CD4-positive, alpha-beta T cell (primary cell): ENCODE data around the gene CCDC60. TPM values are rescaled to one million over a fixed set of nuclear protein-coding genes. Genes with fewer than 3 reads are reported as not detected.

Source experiments
- ATAC-seq: fragments of 200-7000 bp; cut with Tn5 transposase; one replicate; pipeline ENCODE4 v1.10.0; 2022; ENCODE audit warnings: mild to moderate bottlenecking; ENCODE audit not compliant: poor library complexity
- CTCF ChIA-PET: fragments of 350-600 bp; sonication (Branson Sonifier 250); formaldehyde crosslinking; loops from one replicate; lab custom pipeline; 2021; ENCODE audit warnings: antibody characterized with exemption, inconsistent platforms; lab: Charles Lee
- POLR2A ChIA-PET: fragments of 350-600 bp; sonication (Branson Sonifier 250); formaldehyde crosslinking; loops from one replicate; lab custom pipeline; 2021; ENCODE audit warnings: antibody characterized with exemption, inconsistent platforms; lab: Charles Lee
- DNase-seq, 14 experiments: peaks; one replicate each; pipeline ENCODE4 v3.0.0-alpha.2; 2013 to 2020; ENCODE audit warnings: mixed read lengths in 2 of 14
- H3K27ac ChIP-seq, 2 donors: one replicate each; pipeline versions ENCODE4 v1.5.1 to v1.7.0; 2013; ENCODE audit warnings: low read length in 2 of 2, low read depth in 1 of 2, mild to moderate bottlenecking in 1 of 2
- H3K27me3 ChIP-seq, 2 experiments: 1 replicate in 1 of 2; 2 replicates in 1 of 2; pipeline versions ENCODE4 v1.6.1 to v1.7.0; 2013; ENCODE audit warnings: low read length in 2 of 2, control low read depth in 1 of 2, mild to moderate bottlenecking in 1 of 2, moderate library complexity in 1 of 2; ENCODE audit not compliant: insufficient read depth in 2 of 2, control insufficient read depth in 1 of 2
- H3K36me3 ChIP-seq: one replicate; pipeline ENCODE4 v1.6.1; 2013; ENCODE audit warnings: low read length, control low read depth; ENCODE audit not compliant: insufficient read depth
- H3K4me1 ChIP-seq: one replicate; pipeline ENCODE4 v1.6.1; 2013; ENCODE audit warnings: low read length, control low read depth; ENCODE audit not compliant: insufficient read depth
- H3K4me3 ChIP-seq: one replicate; pipeline ENCODE4 v1.5.1; 2013; ENCODE audit warnings: mild to moderate bottlenecking, low read length, moderate library complexity
- H3K9me3 ChIP-seq, 2 experiments: 1 replicate in 1 of 2; 2 replicates in 1 of 2; pipeline versions ENCODE4 v1.6.1 to v1.7.0; 2013; ENCODE audit warnings: low read length in 2 of 2, mild to moderate bottlenecking in 2 of 2, control low read depth in 1 of 2, moderate library complexity in 1 of 2; ENCODE audit not compliant: control insufficient read depth in 1 of 2, insufficient read depth in 1 of 2
- H3K27ac Mint-ChIP-seq: one replicate; pipeline ENCODE4 v1.8.0; 2020; ENCODE audit warnings: mixed read lengths
- H3K27me3 Mint-ChIP-seq: one replicate; pipeline ENCODE4 v1.8.0; 2021; ENCODE audit warnings: mixed read lengths
- H3K36me3 Mint-ChIP-seq: one replicate; pipeline ENCODE4 v1.8.0; 2021; ENCODE audit warnings: low read depth, mixed read lengths
- H3K4me1 Mint-ChIP-seq: one replicate; pipeline ENCODE4 v1.8.0; 2021; ENCODE audit warnings: low read depth, mixed read lengths
- H3K4me3 Mint-ChIP-seq: one replicate; pipeline ENCODE4 v1.8.0; 2020; ENCODE audit warnings: mild to moderate bottlenecking, mixed read lengths
- H3K9me3 Mint-ChIP-seq: one replicate; pipeline ENCODE4 v1.8.0; 2020; ENCODE audit warnings: mixed read lengths
- intact Hi-C, 2 experiments: fragments of 100-400 bp; cut with DNase I in 1 of 2; cut with micrococcal nuclease in 1 of 2; formaldehyde crosslinking; loops; one replicate each; pipeline versions ENCODE4 v1.15.1 to v1.9.0; 2023 to 2025; cut with DNase I, micrococcal nuclease
- total RNA-seq, 174 experiments: library from RNA in 2 of 174; stranded (reverse) in 2 of 174; gene quantifications; one replicate each; pipeline ENCODE4 v1.2.3 and lab custom pipeline; 2021 to 2026
- TF ChIP-seq, protein P1 (sequence below): fragments of 200-600 bp; IDR thresholded peaks from one replicate; pipeline ENCODE4 v1.8.0; 2022; ENCODE audit warnings: antibody characterized with exemption, mild to moderate bottlenecking

The CCDC60 gene
- total RNA-seq, 2 experiments from 2014 or later: not detected

DNA sequence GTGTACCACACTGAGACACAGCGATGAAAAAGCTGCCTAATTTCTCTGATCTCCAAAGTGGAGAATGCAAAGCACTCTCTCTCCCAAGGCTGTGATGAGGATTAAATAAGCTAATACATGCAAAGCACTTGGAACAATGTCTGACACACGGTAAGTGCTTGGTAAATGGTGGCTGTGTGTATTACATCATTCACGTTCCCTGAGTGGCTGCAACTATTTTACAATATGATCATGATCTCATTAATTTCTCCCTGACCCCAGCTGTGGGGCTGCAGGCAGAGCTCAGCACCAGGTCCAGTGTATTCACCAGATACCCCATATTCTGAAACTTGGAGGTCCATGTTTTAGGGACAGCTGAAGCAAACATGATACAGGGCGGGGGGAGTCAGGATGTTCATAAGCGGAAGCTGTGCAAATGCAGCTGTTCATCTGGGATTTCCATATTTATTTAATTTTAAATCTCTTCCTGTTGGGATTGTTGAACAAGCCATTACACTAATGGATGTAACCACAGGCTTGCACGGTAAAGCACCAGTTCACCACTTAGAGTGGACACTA lies 106.4 kb downstream of the CCDC60 start:
- TF ChIP-seq, protein P1, sequence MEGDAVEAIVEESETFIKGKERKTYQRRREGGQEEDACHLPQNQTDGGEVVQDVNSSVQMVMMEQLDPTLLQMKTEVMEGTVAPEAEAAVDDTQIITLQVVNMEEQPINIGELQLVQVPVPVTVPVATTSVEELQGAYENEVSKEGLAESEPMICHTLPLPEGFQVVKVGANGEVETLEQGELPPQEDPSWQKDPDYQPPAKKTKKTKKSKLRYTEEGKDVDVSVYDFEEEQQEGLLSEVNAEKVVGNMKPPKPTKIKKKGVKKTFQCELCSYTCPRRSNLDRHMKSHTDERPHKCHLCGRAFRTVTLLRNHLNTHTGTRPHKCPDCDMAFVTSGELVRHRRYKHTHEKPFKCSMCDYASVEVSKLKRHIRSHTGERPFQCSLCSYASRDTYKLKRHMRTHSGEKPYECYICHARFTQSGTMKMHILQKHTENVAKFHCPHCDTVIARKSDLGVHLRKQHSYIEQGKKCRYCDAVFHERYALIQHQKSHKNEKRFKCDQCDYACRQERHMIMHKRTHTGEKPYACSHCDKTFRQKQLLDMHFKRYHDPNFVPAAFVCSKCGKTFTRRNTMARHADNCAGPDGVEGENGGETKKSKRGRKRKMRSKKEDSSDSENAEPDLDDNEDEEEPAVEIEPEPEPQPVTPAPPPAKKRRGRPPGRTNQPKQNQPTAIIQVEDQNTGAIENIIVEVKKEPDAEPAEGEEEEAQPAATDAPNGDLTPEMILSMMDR: no peak
- Histone ChIP-seq H3K4me1 (no peaks in the 10 kb centered on the region), H3K36me3 (no peaks in the 10 kb centered on the region), H3K4me3 (no peak overlapping the region), H3K27me3 (peaks cover 10% of the 10 kb centered on the region in 2 experiments), H3K27ac (no peak overlapping the region), H3K9me3 (no peaks in the 10 kb centered on the region)
- Mint-ChIP-seq H3K27ac (no peak overlapping the region), H3K4me3 (no peak overlapping the region), H3K4me1 (no peaks in the 10 kb centered on the region), H3K9me3 (no peaks in the 10 kb centered on the region), H3K27me3 (peaks cover 42% of the 10 kb centered on the region), H3K36me3 (no peaks in the 10 kb centered on the region)
- no peak for ATAC-seq
- POLR2A ChIA-PET: no interaction called here
- intact Hi-C loops: no loop called here
- CTCF ChIA-PET: no interaction called here
- no peak for DNase-seq

DNA sequence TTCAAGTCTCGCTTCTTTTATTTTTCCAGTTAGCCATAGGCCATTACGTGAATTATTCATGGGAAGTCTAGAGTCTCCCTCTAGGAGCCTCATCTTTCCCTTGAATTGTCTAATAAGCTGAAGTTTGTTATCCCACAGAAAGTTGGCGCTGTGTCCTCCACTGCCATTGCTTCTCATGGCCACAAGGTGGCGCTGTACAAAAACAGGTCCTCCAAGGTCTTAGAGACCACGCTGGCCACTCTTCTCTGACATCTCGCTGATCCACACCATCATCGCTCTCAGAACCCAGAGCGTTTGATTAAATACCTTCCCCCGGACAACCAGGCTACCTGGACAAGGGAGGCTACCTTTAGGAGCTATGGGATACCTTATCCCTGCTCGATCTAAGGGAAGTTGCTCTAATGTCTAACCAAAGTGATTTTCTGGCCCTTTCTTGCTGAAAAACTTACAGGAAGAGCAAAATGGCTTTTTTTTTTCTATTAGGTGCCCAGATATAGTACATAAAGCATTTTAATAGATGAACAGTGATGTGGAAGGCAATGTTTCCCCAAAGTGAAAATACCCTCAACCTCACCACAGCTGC lies 110.0 kb downstream of the CCDC60 start:
- H3K27me3 Mint-ChIP-seq: peaks cover 26% of the 10 kb centered on the region
- Histone ChIP-seq H3K36me3 (no peaks in the 10 kb centered on the region), H3K4me1 (no peaks in the 10 kb centered on the region), H3K27ac (no peak overlapping the region), H3K9me3 (no peaks in the 10 kb centered on the region), H3K27me3 (peaks cover 8 to 10% of the 10 kb centered on the region in 2 experiments), H3K4me3 (no peak overlapping the region)
- intact Hi-C loops: no loop called here
- H3K36me3 Mint-ChIP-seq: no peaks in the 10 kb centered on the region
- POLR2A ChIA-PET: no interaction called here
- no peaks in the 10 kb centered on the region for H3K9me3 Mint-ChIP-seq
- peak in 8 of 14 experiments; percentile 1 to 55 (median 10) for DNase-seq
- ATAC-seq: no peak
- H3K27ac Mint-ChIP-seq: no peak overlapping the region
- CTCF ChIA-PET: interaction anchor here (1.0 to 1.3 kb wide), 2 partner anchors 9 to 31 kb away, joined by 4 to 5 read pairs; no protein-coding TSS in a partner anchor
- no peaks in the 10 kb centered on the region for H3K4me1 Mint-ChIP-seq
- no peak overlapping the region for H3K4me3 Mint-ChIP-seq
- TF ChIP-seq, protein P1: peak; percentile 50

DNA sequence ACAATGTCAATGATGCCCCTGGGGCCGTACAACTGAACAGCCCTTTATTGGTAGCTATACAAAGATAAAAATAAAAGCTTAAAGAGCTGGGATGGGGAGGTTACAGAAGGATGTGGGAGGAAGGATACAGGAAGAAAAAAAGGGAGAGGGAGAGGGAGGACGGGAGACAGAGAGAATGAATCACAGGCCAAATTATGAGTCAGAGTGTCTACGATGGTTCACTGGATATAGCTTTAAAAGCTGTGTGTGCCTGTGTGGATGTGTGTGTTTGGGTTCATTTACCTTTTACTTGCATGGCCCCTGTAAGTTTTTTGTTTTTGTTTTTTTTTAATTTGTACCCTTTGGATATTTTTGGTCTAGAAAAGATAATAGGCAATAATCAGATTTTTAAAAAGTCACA lies 111.9 kb downstream of the CCDC60 start:
- Mint-ChIP-seq H3K4me3 (no peak overlapping the region), H3K9me3 (no peaks in the 10 kb centered on the region), H3K27ac (no peak overlapping the region), H3K36me3 (no peaks in the 10 kb centered on the region), H3K27me3 (peaks cover 25% of the 10 kb centered on the region), H3K4me1 (no peaks in the 10 kb centered on the region)
- Histone ChIP-seq H3K9me3 (no peaks in the 10 kb centered on the region), H3K4me1 (no peaks in the 10 kb centered on the region), H3K27me3 (peaks cover 2 to 10% of the 10 kb centered on the region in 2 experiments), H3K36me3 (no peaks in the 10 kb centered on the region), H3K27ac (no peak overlapping the region), H3K4me3 (no peak overlapping the region)
- ATAC-seq: no peak
- DNase-seq: no peak
- CTCF ChIA-PET: no interaction called here
- POLR2A ChIA-PET: no interaction called here
- intact Hi-C loops: no loop called here
- TF ChIP-seq, protein P1: no peak
